Activated gamma-delta T cell treated with Interleukin-2 at 50 U/mL for 16 hours (primary cell): ENCODE results near the gene PRAMEF10.
"Not testable (repeated sequence)": the region's sequence is repeated elsewhere in the genome, so short reads cannot be mapped to it uniquely, and the experiment has no call there.

Source experiments
- DNase-seq: peaks from one replicate; pipeline ENCODE4 v3.0.0-alpha.2; 2020

PRAMEF10 gene, protein sequence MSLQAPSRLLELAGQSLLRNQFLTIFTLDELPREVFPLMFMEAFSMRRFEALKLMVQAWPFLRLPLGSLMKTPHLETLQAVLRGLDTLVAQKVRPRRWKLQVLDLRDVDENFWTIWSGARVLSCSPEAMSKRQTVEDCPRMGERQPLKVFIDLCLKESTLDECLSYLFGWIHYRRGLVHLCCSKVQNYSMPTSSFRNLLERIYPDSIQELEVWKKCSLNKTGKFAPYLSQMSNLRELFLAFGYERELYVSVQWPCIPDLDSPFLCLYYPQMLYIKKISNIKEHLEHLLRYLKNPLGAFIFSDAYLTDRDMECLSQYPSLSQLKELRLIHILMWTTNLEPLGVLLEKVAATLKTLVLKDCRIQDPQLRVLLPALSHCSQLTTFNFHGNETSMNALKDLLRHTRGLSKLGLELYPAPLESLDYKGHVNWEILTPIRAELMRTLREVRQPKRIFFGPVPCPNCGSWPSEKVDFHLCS

DNA sequence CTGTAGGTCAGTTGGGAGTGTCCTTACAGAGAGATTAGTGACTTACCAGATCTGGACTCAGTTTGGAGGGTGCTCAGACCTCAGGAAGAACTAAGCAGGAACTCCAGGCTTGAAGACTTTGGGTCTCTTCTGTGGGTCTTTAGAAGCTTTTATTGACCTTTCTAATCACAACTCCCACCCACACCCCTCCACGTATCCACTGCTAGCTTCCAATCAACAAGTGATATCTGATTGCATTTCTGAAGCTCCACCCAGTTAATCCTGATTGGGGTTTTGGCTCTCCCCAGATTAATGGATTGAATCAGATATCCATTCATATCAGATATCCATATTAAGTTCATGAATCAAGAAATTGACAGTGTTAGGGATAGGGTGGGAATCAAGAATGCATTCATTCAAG lies at the start of gene PRAMEF10:
PRAMEF10 (minus strand) TSS at position 101 of the 400 bp plus-strand sequence. CDS start 2,423 bp downstream, outside the sequence.
- not testable (repeated sequence) for DNase-seq

DNA sequence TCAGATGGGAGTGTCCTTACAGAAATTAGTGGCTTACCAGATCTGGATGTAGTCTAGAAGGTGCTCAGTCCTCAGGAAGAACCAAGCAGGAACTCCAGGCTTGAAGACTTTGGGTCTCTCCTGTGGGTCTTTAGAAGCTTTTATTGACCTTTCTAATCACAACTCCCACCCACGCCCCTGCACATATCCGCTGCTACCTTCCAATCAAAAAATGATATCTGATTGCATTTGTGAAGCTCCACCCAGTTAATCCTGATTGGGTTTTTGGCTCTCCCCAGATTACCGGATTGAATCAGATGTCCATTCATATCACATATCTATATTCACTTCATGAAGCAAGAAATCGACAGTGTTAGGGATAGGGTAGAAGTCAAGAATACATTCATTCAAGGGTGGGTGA lies 49.4 kb upstream of the PRAMEF10 start, which contains the start of gene PRAMEF6:
PRAMEF6 (minus strand) TSS at position 101 of the 400 bp plus-strand sequence. CDS start 5,062 bp downstream, outside the sequence.
- DNase-seq, result not testable (repeated sequence)

DNA sequence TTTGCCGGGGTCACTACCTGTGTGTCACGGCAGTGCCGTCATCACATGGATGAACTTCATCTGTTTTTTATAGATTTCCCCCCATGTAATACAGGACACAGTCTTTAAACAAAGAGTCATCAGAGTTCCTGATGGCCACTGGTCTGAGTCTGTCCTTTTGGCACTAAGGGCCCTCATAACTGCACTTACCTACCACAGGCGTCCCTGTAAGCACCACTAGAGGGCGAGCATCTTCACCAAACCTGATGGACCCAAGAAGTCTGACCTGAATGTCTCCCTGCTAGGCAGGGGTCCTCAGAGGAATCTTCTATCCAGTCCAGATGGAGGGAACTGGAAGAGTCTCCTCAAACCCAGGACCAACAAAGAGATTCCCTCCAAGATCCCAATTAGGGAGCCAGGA lies 26.3 kb upstream of the PRAMEF10 start:
- DNase-seq, result not testable (repeated sequence)

DNA sequence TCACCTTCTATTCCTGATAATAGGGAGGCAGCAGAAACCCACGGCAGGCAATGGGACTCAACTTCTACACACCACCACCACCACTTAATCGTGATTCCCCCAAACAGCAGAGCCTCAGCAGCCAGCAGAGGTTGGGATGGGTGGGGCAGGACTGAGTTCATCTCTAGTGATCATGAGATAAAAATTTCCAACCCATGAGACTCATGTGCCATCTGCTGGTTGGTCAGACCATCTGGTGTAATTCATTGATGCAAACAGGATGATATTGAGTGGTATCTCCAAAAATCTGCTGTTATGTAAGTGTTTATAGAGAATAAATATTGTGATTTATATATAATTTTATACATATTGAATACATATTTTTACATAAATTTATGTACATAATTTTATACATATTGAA lies 23.7 kb upstream of the PRAMEF10 start:
- DNase-seq, result not testable (repeated sequence)

DNA sequence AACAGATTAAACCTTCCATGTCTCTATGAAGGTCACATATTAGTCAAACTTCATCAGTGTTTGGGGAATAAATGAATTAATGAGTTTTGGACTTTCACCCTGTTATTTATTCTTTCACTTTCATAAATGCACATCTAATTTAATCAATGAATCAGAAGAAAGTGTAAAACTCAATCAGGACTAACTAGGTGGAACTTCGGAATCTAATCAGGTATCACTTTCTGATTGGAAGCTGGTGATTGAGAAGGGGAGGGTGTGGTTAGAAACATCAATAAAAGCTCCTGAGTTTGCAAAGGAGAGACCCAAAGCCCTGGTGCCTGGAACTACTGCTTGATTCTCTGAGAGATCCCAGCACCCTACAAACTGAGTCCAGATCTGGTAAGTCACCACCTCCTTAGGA lies 18.2 kb upstream of the PRAMEF10 start, which contains the start of gene PRAMEF7:
PRAMEF7 (plus strand) TSS at position 301 of the 400 bp plus-strand sequence. CDS start 1,083 bp downstream, outside the sequence.
- DNase-seq, result not testable (repeated sequence)

DNA sequence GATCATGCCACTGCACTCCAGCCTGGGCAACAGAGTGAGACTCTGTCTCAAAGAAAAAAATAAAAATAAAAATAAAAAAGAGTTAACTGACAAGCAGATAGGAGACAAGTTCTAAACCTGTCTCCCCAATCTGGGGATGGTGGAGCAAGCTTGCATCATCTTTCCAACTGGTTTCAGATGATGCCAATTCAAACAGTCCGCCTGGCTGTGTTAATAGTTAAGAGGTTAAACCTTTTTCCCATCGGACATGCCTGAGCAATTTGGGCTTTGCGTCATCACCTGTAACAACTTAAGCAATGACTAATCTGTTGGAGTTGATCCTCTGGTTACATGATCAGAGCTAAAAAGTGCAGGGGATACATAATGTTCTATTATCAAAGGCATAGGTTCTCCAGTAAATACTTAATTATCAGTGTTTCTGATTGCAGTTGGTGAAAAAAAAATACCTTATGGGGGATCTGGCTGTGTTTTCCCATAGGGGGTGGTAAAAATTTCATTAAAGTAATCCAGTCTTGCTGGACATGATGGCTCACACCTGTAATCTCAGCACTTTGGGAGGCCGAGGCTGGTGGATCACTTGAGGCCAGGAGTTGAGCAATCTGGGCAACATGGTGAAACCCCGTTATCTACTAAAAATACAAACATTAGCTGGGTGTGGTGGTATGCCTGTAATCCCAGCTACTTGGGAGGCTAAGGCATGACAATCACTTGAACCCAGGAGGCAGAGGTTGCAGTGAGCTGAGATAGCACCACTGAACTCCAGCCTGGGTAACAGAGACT lies 5.9 kb upstream of the PRAMEF10 start:
- DNase-seq, result not testable (repeated sequence)

DNA sequence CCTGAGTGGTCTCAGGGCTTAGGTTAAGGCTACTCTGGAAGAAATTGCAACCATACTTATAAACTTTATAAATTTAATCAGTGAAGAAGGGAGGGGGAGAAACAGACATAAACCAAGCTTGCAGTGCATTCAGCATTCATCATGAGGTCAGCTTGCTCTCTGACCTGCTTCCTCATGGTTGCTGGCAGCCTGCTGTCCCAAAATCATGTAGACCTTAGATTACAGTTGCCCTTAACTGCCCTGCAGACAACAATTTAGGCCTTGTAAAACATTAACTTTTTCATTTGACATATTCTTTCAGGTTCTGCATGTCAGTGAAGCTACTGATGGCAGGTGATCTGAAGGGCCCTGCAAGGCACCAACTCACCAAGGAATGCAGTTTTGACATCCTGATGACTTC lies 1.1 kb upstream of the PRAMEF10 start:
- not testable (repeated sequence) for DNase-seq

DNA sequence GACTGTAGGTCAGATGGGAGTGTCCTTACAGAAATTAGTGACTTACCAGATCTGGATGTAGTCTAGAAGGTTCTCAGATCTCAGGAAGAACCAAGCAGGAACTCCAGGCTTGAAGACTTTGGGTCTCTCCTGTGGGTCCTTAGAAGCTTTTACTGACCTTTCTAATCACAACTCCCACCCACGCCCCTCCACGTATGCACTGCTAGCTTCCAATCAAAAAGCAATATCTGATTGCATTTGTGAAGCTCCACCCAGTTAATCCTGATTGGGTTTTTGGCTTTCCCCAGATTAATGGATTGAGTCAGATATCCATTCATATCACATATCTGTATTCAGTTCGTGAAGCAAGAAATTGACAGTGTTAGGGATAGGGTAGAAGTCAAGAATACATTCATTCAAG lies 12.0 kb downstream of the PRAMEF10 start, which contains the start of gene PRAMEF4:
PRAMEF4 (minus strand) TSS at position 101 of the 400 bp plus-strand sequence. CDS start 2,807 bp downstream, outside the sequence.
- not testable (repeated sequence) for DNase-seq

DNA sequence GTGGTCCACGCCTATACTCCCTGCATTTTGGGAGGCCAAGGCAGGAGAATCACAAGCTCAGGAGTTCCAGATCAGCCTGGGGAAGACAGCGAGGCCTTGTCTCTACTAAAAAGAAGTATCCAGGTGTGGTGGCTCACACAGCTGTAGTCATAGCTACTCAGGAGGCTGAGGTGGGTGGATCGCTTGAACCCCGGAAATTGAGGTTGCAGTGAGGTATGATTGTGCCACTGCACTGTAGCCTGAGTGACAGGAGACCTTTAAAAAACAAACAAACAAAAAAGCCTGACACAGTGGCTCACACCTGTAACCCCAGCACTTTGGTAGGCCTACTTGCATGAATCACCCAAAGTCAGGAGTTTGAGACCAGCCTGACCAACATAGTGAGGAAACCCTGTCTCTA lies 19.6 kb downstream of the PRAMEF10 start:
- DNase-seq, result not testable (repeated sequence)

DNA sequence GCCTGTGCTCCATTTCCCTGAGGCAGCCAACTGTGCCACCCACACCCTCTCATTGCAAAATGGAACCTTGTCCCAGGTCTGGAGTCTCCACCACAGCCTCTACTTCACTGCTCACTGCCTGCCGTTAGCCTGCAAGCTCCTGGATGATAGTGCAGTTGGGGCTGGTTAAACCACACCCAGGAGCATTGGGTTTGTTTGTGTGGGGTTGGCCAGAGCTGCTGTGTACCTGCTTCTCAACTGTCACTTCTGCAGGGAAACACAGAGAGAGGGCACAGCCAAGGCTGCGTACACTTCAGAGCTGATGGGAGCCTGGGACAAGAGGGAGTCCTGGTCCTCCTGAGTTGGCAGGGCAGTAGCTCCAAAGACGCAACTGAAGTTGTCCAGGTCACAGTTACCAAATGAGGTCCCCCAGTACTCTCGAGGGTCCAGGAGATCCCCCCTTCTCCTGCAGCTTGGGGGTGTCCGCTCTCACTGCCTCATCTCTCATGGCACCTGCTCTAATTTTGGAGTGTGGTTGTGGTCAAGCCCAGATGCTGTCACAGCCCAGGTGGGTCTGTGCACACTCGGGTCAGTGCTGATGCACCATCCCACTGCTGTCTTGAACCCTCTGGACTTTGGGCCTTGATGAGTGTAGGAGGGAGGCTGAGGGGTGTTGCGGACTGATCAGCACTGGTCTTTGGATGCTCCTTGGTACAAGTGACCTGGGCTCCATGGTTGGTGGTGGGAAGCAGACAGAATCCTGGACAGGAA lies 34.8 kb downstream of the PRAMEF10 start:
- not testable (repeated sequence) for DNase-seq

DNA sequence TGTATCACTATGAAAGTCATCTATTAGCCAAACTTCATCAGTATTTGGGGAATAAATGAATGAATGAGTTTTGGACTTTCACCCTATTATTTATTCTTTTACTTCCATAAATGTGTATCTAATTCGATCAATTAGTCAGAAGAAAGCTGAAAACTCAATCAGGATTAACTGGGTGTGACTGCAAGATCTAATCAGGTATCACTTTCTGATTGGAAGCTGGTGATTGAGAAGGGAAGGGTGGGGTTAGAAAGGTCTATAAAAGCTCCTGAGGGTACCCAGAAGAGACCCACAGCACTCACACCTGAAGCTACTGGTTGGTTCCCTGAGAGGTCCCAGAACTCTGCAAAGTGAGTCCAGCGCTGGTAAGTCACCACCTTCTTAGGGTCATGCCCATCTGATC lies 41.3 kb downstream of the PRAMEF10 start, which contains the start of gene PRAMEF2:
PRAMEF2 (plus strand) TSS at position 301 of the 400 bp plus-strand sequence. CDS start 1,924 bp downstream, outside the sequence.
- DNase-seq, result not testable (repeated sequence)

DNA sequence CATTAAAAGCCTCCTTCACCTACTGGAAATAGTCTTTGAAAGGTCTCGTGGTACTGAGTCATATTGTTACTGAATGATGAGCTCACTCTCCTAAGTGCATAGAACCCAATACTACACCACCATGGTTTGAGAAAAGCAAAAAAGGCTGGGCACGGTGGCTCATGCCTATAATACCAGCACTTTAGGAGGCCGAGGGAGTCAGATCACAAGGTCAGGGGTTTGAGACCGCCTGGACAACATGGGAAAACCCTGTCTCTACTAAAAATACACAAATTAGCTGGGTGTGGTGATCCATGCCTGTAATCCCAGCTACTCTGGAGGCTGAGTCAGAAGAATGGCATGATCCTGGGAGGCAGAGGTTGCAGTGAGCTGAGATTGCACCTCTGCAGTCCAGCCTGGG lies 46.3 kb downstream of the PRAMEF10 start:
- DNase-seq, result no peak

DNA sequence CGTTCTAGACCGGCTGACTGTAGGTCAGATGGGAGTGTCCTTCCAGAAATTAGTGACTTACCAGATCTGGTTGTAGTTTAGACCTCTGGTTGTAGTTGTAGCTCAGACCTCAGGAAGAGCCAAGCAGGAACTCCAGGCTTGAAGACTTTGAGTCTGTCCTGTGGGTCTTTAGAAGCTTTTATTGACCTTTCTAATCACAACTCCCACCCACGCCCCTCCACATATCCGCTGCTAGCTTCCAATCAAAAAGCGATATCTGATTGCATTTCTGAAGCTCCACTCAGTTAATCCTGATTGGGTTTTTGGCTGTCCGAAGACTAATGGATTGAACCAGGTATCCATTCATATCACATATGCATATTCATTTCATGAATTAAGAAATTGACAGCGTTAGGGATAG lies 49.5 kb downstream of the PRAMEF10 start, which contains the start of gene HNRNPCL1:
HNRNPCL1 (minus strand) TSS at position 101 of the 400 bp plus-strand sequence. CDS start 431 bp downstream, outside the sequence.
- not testable (repeated sequence) for DNase-seq
